HG03469 (cell line): ENCODE data around the gene ASPDH.

Source experiments
- ATAC-seq: cut with Tn5 transposase; IDR thresholded peaks from one replicate; pipeline ENCODE4 v1.9.1; 2021; ENCODE audit warnings: mild to moderate bottlenecking, moderate library complexity, moderate number of reproducible peaks; ENCODE audit not compliant: unreplicated experiment

Gene ASPDH

DNA sequence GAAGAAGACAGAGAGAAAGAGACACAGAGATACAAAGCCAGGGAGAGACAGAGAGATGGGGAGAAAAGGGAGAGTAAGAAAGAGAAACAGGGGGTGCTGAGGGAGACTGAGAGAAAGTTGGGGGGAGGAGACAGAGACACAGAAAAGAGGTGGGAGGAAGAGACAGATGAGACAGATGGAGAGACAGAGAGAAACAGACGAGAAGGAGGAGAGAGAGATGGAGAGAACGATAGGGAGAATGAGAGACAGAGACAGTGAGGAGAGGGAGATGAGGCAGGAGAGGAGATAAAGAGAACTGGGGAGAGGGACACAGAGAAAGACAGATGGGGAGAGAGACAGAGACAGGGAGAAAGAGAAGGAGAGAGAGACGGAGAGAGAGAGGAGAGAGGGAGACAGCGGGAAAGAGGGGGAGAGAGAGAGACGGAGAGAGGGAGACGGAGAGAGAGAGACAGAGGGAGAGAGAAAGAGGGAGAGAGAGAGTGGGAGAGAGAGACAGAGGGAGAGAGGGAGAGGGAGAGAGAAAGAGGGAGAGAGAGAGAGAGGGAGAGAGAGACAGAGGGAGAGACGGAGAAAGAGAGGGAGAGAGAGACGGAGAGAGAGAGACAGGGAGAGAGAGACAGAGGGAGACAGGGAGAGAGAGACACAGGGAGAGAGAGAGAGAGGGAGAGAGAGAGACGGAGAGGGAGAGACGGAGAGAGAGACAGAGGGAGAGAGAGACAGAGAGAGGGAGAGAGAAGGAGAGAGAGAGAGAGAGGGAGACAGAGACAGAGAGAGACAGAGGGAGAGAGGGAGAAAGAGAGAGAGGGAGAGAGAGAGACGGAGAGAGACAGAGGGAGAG, 15.3 kb downstream of the ASPDH start:
- ATAC-seq, result no peak

DNA sequence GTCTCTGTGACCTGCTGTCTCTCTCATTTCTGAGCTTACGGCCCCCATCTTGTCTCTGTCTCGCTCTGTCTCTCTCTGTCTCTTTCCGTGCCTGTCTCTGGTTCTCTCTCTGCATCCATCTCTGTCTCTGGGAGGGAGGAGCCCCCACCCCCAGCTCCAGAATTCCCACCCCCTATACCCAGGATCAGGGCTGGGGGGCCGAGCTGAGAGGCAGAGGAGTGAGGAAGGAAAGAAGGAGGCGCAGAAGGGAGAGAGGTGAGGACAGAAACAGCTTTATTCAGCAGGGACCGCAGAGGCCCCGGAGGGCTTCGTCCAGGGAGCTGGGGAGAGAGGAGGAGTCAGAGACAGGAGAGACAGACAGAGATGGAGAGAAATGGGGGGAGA, 16.7 kb downstream of the ASPDH start:
- ATAC-seq, result no peak

DNA sequence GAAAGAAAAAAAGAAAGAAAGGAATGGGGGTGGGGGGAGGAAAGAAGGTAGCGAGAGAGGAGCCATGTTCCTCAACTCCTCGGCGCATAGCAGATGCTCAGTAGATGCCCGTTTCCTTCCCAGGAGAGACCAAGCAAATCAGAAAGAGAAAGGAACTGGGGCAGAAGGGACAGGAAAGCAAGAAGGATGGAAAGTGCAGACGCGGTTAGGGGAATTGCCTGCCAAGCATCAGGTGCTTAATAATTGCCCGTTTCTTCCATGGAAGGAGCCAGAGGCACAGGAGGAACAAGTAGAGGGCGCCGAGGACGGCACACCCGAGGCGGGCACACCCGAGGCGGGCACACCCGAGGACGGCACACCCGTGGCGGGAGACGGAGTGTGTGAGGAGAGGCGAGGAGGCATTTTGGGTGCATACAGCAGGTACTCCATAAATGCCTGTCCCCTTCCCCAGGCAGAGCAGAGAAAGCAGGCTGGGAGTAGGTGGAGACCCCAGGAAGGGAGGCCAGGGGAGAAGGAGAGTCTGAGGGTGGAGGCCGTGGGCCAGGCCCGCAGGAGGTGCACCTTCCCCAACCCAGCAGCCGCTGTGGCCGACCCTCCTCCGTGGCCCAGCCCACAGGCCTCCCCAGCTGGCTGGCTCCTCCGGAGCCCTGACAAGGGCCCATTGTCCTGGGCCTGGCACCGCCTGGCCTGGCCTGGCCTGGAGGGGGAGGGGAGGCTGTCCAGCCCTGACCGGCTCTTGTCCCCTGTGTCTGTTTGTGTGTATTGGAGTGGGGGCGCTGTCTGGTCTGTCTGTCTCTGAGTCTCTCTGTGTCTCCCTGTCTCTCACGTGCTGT, 17.3 kb downstream of the ASPDH start:
- no peak for ATAC-seq

DNA sequence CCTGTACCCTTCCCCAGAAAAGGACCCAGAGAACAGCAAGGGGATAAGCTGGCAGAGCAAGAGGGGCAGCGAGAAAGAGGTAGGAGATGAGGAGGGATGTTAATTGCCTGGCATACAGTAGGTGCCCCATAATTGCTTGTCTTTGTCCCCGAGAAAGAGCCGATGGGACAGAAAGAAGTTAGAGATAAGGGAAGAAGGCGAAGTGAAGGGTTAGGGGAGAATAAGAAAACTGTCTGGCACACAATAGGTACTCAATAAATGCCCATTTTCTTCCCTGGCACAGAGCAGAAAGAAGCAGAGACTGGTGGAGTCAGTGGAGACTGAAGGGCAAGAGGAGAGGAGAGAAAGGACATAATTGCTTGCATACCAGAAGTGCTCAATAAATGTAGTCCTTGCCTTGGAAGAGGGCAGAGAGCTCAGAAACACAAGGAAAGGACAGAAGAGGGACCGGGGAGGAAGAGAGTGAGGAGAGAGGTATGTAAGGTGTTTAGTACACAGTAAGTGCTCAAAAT, 18.6 kb downstream of the ASPDH start:
- no peak for ATAC-seq

DNA sequence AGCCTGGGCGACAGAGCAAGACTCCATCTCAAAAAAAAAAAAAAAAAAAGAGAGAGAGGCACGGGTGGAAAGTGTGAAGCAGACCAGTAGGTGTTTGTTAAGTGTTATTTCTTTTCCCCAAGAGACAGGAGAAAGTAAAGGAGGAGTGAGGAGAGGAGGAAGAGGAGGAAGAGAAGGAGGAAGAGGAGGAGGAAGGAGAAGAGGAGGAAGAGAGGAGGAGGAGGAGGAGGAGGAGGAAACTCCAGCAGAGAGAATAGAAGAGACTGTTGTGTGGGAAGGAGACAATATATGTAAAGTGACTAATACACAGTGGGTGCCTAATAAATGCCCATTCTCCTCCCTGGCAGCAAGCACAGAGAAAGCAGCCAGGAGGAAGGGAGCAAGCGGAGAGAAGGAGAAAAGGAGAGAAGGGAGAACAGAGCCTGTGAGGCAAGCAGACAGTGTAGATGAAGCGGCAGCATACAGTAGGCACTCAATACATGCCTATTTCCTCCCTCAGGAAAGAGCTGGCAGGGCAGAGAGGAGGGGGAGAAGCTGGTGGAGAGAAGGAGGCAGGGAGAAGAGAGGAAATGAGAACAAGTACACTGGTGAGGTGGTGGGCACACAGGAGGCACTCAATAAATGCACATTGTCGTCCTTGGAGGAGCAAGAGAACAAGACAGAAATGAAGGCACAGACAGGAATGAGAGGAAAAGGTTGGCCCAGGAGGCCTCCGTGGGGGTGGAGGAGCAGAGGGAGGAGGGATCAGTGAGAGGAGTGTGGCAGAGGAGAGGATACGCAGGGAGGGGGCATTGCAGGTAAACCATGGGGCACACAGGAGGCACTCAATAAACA, 19.3 kb downstream of the ASPDH start:
- ATAC-seq, result no peak

DNA sequence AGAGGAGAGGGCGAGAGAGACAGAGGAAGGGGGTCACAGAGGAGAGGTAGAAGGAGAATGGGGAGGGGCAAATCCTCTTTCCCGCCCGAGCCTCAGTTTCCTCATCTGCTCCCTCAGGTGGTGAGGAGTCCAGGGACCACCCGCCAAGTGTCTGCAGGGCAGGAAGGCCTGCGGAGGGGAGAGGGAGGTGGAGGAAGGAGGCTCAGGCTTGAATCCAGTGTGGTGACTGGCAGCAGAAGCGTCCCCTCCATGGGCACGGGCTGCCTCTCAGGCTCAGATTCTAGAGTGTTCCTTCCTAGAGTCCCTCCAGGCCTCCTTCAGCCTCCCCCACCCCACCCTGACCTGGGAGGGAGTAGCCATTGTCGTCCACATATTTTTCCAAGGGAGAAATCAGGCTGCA, 20.5 kb downstream of the ASPDH start:
- no peak for ATAC-seq

DNA sequence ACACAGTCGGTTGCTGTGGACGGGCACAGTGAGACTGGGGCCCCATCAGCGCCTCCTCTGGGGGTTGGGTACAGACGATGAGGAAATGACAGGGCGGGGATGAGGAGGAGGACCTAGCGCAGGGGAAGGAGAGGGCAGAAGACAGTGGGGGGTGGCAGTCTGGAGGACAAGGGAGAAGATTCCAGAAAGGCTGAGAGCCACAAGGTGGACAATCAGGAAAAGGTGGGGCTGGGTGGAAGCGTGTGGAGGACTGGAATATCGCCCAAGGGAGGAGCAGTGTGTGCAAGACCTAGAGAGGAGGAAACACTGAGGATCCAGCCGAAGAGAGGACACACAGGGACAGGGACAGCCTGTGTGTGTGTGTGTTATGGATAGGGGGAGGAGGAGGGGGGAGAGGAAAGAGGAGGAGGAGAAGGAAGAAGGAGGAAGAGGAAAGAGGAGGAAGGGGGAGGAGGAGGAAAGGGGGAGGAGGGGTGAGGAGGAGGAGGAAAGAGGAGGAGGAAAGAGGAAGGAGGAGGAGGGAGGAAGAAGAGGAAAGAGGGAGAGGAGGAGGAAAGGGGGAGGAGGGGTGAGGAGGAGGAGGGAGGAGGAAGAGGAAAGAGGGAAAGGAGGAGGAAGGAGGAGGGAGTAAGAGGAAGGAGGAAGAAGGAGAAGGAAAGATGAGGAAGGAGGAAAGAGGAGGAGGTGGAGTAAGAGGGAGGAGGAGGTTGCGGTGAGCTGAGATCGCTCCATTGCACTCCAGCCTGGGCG, 21.2 kb downstream of the ASPDH start:
- ATAC-seq, result no peak

DNA sequence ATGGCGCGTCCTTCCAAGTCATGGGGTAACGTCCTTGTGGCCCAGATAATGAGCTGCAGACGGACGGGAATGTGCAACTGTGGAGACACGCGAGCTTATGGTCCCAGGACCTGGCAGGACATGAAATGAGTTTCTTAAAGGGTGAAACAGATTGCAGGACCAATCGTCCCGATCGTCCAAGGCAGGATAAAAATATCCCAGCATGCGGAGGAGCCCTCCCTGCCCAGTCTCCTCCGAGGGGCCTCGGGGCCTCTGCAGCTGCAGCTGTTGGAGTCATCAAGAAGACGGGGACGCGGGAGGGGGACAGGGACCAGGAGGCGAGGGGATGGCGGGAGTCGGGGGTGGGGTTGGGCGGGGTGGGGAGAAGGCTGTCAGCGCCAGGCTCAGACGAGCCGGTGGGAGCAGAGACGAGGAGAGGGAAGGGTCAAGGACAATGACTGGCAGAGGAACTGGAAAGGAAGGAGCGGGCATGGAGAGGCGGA, 22.7 kb downstream of the ASPDH start:
- ATAC-seq, result no peak

DNA sequence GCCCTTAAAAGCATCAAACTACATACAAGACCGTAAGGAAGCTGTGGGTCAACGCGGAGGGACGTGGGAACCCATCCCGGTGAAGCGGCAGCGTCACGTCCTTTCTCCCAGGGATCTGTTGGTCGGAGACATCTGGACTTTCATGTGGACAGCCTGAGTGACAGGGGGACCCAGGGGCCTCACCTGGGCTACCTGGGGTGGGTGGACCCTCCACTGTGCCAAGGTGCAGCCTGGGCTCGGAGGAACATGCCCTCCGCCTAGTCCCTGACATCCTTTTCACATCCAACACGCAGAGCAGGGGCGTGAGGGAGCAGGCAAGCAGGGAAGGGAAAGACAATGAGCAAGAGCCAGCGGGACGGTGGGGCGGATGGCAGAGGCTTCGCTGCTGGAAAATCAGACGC, 23.3 kb downstream of the ASPDH start:
- ATAC-seq, result no peak

DNA sequence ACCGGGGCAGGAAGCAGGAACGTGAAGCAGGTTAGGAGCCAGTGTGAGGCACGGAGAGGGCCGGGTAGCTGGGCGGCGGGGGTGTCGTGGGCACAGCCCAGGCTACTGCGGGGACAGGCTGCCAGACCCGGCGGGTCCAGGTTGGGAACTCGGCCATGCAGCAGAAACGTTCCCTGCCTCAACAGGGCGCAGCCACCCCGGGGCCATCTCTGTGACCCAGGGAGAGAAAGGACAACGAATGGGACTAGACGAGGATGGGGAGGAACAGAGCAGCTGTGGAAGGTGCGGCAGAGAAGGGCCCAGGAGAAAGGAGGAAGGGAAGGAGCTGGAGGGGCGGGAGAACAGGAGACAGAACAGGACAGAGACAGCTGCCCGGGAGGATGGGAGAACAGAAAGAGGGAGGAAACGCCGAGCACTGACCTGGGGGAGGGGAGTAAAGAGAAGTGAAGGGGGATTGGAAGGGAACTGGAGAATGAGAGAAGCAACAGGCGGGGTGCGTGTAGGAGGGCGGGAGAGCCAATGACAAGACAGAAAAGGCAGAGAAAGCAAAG, 24.2 kb downstream of the ASPDH start:
- no peak for ATAC-seq

DNA sequence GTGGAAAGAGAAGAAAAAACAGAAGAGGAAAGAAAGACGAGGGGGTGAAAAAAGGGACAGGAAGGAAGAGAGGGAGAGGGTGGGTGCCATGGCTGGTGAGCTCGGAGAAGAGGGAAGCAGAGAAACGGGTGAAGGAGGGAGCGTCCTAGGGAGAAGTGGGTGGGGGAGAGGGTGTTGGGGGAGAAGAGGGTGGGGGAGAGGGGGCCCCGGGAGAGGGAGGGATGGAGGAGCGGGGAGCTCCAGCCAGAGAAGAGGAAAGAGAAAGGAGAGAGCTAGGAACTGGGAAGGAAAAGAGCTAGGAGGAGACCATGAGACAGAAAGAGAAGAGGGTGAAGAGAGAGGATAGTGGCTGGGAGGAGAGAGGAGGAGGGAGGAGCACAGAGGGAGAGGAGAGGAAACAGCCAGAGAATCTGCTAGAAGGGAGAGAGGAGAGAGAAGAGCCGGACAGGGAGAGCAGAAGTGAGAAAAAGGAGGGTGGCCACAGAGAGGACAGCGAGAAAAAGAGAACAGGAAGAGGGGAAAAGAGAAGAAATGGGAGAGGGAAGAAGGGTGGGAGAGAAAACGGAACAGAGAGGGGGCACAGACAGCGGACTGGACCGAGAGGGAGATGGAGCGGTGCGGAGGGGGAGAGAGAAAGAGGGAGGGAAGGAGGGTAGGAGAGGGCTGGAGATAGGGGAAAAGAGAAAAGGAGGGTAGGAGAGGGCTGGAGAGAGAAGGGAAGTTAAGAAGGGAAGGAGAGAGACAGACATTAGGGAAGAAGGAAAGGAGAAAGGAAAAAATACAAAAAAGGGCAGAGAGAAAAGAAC, 25.1 kb downstream of the ASPDH start:
- no peak for ATAC-seq

DNA sequence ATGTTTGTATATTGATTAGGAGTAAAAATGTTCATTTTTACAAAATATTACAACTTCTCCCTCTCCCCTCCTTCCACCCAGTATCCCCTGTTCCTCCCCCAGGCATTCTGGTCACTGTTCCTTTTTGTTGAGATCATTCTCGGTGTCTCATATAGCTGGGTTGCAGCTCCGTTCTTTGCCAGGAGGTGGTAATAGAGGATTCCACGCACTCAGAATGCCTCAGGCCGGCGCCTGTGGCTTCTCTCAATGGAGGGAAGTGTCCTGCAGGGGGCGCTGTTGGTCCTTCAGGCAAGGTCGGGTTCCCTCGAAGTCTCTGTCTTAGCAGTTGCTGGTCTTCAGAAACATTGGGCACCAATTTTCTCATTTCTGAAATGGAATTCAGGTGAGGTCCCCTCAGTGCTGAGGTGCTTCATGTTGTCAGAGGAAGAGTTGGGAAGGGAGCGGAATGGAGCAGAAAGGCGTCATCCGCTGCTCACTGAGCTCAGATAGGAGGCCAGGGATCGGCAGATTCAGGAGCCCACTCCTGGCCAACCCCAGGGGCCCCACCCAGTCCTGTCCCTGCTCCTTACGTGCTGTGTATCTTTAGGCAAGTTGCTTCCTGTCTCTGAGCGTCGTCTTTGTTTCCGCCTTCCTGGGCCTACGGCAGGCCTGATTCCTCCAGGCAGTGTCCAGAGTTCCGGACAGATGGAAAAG, 26.7 kb downstream of the ASPDH start:
- ATAC-seq, result no peak

DNA sequence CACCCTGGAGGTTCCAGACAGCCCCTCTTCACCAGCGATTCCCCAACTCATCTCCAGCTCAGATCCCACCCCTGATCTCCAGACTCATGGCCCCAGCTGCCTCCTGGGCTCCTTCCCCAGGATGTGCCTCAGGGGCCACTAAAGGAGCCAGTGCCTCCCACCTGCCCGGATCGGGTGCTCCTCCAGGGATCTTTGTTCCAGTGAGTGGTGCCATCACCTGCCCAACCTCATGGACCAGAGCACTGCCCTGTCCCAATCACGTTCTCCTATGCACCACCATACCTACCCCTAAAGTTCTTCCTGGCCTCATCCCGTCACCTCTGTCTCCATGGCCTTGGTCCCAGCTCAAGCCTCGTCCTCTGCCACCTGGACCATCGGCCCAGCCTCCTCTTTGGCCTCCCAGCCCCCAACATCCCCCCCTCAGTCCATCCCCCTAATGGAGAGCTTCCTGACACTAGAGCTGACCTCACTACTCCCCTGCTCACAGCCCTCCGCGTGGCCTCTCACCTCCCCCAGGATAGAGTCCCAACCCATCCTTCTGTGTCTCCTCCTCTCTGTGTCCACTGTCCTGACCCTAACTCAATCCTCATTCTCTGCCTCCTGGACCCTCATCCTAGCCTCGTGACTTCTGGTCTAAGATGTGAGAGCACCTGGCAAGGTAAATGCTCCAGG, 28.3 kb downstream of the ASPDH start:
- no peak for ATAC-seq

DNA sequence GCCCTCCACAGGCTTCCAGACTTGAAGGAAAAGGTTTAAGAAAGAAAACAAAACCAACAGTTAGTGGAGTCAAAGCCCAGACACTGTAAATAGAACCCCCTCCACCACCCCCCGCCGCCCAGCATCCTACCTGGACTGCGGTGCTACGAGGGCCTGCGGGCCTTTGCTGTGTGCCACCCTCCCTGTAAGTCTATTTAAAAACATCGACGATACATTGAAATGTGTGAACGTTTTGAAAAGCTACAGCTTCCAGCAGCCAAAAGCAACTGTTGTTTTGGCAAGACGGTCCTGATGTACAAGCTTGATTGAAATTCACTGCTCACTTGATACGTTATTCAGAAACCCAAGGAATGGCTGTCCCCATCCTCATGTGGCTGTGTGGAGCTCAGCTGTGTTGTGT, 30.8 kb downstream of the ASPDH start:
- no peak for ATAC-seq

DNA sequence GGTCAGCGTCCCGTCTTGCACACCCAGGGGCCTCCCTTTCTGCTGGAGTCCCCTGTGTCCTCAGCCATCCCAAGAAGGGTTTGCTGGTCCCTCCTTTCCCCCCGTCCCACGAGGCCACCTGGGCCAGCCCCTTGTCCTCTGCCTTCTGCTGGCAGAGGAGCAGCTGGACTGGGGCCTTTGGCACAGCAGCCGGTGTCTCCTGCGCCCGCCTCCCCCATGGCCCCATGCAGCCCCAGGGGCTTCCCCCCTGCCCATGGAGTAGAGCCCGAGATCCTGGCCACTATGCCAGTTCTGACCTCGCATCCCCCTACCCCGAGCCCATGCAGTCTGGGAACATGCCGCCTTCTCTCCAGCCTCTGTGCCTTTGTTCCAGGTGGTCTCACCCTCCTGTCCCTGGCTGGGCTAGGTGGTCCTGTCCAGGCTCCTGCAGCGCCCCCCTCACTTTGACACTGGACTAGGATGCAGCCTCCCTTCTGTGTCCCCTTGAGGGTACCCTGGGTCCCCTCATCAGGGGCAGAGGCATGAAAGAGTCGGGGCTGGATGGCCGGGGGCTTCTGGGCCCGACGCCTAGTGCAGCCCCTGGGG, 31.4 kb downstream of the ASPDH start:
- no peak for ATAC-seq

DNA sequence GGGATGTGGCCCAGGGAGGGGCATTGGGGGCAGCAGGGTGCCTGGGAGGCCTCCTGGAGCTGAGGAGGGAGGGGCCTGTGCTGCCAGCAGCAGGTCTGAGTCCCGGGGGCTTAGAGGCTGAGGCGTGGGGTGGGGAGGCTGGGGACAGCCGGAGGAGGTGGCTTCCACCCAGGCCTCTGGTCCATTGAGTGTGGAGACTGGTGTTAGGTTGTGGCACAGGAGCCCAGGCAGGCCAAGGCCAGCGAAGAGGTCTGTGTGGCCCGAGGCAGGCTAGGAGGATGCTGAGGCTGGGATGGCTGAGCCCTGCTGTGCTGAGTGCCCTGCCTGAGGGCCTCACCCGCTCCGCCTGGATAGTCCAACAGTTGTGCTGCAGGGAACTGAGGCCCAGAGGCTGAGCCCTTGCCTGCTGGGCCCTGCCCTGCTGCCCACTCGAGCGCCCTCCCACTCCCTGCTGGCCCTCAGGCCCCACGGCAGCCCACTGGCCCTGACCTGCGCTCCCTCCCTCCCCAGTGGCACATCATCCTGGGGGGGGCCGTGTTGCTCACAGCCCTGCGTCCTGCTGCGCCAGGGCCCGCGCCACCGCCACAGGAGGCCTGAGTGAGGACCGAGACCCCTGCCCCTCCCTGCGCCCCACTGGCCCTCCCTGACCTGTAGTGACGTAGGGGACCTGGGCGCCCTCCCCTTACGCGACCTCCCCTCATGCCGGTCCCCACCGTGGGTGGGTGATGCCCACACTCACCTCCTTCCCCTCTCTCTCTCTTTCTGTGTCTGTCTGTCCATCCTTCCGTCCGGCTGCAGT, 32.2 kb downstream of the ASPDH start:
- ATAC-seq, result no peak
